GM18505 (cell line): ENCODE data around the gene SHB.

Experiments used
- ATAC-seq: cut with Tn5 transposase; IDR thresholded peaks from one replicate; pipeline ENCODE4 v1.9.1; 2021; ENCODE audit not compliant: unreplicated experiment
- POLR2A ChIP-seq: IDR thresholded peaks from 4 replicates; pipeline ENCODE4 v1.6.1; 2011; ENCODE audit warnings: borderline replicate concordance; ENCODE audit not compliant: insufficient read depth, insufficient read length; ENCODE audit errors: extremely low read depth

The SHB gene

DNA sequence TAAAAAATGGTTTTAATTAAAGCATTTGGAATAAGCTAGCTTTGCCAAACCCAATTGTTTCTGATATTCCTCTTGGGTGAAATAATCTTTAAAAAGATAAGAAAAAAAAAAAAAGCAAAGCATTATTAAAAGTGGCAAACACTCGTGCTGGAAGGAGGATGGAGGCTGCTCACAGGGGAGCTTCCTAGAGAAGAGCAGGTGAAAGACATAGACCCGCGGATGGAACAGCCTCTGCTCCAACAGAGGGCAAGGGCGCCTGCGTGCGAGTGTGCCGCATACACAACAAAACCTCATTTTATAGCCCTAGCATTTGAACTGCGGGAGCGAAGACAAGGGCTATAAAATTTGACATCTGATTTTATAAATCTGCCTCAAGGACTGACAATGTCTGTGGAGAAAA, 131.7 kb downstream of the SHB start:
- no peak for ATAC-seq
- TF ChIP-seq POLR2A = no peak

DNA sequence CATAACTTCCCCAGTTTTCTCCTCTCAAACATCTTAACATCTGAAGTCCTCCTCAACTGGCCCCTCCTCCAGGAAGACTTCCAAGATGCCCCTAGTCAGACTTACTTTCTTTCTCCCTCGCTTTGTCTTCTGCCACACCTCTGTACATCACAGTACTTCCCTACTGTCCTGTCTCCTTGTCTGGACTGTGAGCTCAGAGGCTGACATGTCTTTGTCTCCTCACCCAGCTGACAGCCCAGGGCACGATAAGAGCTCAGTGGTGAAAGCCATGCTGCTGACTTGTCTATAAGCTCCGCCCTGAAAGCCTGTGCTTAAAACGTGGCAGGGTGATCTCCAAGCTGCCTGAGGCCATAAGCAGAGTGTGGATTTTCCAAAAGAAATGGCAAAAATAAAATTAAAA, 132.1 kb downstream of the SHB start:
- no peak for TF ChIP-seq POLR2A
- no peak for ATAC-seq

DNA sequence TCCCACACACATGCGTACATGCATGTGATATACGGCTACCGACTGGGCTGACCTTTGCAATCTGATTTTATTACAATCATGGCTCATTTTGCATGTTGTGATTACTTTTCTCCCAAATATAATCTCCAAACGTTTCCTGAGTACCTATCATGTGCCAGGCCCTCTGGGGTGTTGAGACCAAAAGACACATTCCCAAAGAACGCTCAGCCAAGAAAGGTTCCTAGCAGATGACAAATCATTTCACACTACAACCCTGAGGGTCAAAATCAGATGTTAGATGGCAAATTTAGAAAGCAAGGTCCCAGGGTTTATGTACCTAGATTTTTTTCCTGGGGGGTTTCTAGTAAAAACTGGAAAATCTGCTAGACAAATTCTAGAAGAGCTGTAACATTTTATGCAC, 132.7 kb downstream of the SHB start:
- ATAC-seq = no peak
- no peak for TF ChIP-seq POLR2A

DNA sequence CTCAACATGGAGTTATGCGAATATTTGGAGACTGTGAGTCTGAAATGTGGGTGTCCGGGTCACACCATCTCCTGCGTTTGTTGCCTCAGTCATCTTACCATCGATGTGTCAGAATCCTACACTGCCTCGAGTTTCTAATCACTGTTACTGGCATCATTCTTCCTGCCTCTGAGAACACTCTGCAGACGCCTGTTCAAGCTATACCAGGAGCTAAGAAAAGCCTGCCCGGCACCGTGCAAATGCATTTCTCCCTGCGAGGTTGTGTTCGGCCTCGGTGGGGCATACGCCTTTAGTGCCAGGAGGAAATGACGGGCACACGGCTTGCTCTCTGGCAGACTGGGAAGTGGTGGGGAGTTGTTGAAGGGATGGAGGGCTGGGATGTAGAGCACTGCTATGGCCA, 133.9 kb downstream of the SHB start:
- TF ChIP-seq POLR2A = no peak
- ATAC-seq = no peak

DNA sequence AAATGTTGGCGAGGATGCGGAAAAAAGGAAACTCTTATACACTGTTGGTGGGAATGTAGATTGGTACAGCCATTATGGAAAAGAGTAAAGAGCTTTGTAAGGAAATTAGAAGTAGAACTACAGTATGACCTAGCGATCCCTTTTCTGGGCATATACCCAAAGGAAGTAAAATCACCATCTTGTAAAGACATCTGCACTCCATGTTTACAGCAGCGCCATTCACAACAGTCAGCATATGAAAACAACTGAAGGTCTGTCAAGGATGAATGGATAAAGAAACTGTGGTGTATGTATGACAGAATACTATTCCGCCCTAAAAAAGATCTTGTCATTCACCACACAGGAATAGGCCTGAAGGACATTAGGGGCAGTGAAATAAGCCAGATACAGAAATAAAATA, 137.4 kb downstream of the SHB start:
- ATAC-seq = no peak
- no peak for TF ChIP-seq POLR2A

DNA sequence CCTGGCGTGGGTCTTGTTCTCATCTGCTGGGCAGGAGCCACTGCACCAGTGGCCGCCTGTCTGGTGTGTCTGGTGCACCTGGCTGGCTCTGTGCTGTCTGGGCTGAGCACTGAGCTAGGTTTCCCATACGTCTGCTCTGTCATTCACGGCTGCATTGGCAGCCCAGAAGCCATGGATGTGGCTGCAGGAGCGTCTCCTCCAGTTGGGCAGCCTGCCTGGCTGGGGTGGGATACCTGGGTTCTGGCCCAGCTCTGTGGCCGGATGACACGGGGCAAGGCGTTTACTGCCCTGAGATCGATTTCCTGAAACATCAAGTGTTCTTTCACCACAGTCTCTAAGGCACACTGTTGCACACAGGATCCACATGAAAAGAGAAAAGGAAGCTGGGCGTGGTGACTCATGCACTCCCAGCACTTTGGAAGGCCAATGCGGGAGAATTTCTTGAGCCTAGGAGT, 139.6 kb downstream of the SHB start:
- TF ChIP-seq POLR2A = no peak
- ATAC-seq = no peak

DNA sequence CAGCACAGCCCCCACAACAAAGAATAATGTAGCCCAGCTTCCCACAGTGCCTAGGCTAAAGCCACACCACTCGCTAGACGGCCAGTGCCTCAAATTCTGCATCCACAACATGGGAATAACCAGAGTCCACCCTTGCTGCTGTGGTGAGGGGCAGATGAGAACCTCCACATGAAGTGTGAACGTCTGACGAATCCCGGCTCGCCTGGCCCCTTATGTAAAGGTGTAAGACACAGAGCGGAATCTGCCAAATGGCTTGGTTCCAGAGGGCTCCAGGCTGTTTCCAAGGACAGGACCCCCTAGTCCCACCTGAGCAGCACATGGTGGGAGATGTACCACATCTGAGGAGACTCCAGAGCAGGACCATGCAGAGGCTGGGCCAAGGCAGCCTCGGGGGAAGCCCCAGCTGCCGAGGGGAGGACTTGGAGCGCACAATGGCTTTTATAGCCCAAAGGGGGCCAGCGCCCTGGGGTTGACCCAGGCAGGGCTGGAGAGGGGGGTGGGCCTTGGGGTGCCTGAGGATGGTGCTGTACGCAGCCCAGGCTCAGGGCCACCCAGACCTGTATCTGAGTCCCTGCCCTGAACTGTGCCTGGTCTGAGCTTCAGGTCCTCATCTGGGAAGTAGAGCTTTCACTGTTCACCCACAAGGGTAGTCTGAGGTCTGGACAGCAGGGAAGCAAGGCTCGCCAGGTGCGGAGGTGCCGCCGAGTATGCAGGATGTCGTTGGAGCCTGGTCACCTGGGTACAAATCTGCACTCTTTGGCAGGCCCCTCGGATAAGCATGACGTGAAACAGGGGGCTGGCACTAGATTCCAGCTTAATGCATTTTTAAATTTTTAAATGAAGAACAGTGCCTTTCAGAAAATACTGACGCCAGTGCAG, 140.2 kb downstream of the SHB start:
- TF ChIP-seq POLR2A = no peak
- ATAC-seq = no peak

- no peak for TF ChIP-seq POLR2A
- no peak for ATAC-seq
Measured at GRCh38 chr9:37927601-37928551, 141.2 kb downstream of the SHB start.

DNA sequence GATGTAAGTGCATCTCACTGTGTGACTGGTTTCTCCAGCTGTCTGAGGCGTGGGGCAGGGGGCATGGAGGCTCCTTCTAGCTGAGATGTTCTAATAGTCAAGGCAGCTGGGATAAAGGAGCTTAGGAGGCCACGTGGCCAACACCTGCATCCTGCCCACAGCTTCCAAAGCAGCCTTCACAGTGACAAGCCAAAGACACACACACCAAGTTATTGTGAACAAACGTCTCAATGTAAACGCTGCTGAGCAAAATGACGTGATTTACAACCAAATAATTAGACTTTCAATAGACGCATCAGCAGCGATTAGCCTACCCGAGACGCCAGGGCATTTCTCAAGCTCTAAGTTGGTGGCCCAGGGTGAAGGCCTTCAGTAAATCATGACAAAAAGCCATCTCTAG, 141.9 kb downstream of the SHB start:
- TF ChIP-seq POLR2A = no peak

DNA sequence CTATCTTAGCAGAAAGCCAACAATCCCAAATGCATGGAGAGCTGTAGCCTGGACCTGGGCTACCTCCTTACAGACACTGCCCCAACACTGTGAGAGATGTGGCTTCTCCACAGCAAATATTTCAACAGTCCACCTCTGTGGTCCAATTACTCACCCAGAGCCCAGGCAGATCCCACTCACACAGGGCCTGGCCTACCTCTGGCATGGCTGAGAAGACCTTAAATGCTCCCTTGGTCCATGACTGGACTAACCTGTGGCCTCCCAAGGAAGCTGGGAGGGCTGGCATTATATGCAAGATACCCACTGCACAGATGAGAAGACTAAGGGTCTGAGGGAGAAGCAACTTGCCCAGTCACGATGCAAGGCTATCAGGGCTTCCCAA, 142.3 kb downstream of the SHB start:
- TF ChIP-seq POLR2A = no peak
- no peak for ATAC-seq

More for the DNA sequence above, 141.9 kb downstream of the SHB start:
- no peak for ATAC-seq

DNA sequence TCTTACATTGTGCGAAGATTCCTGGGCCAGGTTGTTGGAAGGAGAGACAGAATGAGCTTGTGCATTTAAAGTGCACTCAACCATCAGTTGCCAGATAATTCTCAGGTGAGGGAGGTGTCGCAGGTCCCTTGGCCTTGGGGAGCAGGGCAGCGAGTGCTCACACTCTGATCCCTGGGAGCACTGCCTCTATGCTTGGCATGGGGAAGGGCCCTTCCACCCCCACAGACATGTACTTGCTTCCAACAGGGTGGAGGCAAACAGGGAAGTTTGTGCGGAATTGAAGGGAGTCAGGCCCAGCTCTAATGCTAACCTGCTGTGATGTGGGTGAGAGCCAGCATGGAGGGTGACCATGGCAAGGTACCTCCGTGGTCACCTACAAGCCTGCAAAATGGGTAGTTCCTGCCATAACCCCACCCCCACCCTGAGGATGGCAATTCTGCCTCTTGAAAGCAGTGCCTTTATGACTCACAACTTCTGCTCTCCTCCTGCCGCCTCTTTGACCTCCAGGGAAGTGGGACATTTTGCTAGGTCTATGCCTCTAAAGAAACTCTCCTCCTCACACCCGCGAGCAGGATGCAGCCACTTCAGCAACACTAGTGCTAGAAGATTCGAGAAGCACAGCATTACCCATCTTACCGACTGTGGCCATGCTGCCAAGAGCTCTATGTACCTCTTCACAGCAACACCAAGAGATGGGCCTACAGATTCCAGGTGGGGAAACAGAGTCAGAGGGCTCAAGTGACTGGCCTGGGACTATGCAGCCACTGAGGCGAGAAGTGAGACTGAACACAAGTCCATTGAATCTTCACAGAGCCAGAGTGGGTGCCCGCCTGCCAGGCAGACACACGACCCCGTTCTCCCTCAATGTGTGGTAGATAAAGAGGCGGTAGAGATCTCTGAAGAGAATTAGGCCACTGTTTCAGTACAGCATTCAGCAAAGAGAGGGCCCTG, 143.0 kb downstream of the SHB start:
- TF ChIP-seq POLR2A = no peak
- no peak for ATAC-seq

DNA sequence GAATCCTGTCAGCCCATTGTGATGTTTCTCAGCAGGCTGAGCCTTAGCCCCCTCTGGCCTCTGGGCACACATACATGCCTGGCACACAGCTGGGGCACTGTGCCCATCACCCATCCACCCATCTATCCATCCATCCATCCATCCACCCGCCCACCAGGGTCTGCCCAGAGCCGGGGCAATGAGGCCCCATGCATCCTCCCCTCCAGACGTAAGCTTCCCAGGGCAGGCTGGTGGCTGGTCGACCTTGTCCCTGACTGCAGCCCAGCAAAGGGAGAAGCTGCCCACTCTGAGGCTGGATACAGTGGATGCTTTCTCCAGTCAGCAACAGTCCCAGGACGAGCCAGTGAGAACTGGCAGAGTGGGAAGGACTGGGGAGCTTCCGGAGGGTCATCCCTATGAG, 144.0 kb downstream of the SHB start:
- ATAC-seq = no peak
- no peak for TF ChIP-seq POLR2A

GRCh38 chr9:37924538-37924937, 144.5 kb downstream of the SHB start:
- TF ChIP-seq POLR2A = no peak
- no peak for ATAC-seq

DNA sequence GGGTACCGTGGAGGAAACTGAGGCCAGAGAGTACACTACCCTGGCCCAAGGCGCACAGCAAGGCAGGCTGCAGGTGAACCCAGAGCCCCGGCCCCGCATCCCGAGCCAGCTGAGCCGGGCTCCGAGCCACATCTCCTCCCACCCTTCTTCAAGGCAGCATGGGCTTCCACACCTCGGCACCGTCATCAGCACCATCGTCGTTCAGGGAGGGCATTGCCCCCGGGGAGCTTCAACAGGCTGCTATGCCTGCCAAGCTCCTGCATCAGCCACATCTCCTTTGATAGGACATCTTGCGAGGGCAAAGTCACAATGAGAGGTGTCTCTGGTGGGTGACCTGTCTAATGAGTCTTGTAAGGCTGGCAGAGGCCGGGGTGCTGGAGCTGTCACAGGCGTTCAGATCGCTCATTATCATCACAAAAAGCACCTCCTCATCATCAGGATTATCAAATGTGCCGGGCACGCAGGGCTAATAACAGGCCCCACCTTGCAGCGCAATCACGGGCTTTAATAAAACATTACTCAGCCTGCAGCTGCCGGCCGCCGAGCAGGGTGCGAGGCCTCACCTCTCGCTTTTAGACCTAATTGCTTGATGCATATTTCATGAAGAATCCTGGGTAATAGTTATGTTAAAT, 145.1 kb downstream of the SHB start:
- TF ChIP-seq POLR2A = no peak

More for the DNA sequence above, 145.1 kb downstream of the SHB start:
- ATAC-seq = no peak
